GM19328 (cell line): ENCODE measurements around the gene ETV5.

ENCODE experiments used
- ATAC-seq: cut with Tn5 transposase; IDR thresholded peaks from one replicate; pipeline ENCODE4 v1.9.1; 2021; ENCODE audit warnings: mild to moderate bottlenecking, moderate library complexity; ENCODE audit not compliant: unreplicated experiment

Gene ETV5

GRCh38 chr3:186108941-186109865 is at the start of gene ETV5:
Gene ETV5, minus strand, starts transcription at chr3:186109089. Its CDS starts 3,221 bp downstream, at chr3:186105868.
- ATAC-seq: peak; percentile 95

DNA sequence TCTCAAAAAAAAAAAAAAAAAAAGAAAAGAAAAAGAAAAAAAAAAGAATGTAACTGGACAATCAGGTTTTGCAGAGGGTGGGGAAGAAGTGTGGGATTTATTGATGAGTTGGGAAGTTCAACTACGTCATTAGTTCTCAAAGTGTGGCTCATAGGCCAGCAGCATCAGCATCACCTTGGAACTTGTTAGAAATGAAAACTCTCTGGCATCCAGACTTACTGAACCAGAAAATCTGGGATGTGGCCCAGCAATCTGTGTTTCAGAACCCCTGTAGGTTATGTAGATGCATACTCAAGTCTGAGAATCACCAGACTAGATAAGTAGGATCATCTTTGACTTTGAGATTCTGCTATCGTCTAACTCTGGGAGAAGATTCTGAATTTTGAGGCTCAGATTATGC is 45.8 kb upstream of the ETV5 start:
- no peak for ATAC-seq

GRCh38 chr3:186152889-186153292 is 44.0 kb upstream of the ETV5 start:
- ATAC-seq: peak; percentile 85

GRCh38 chr3:186152361-186152798 is 43.5 kb upstream of the ETV5 start:
- peak; percentile 12 for ATAC-seq

DNA sequence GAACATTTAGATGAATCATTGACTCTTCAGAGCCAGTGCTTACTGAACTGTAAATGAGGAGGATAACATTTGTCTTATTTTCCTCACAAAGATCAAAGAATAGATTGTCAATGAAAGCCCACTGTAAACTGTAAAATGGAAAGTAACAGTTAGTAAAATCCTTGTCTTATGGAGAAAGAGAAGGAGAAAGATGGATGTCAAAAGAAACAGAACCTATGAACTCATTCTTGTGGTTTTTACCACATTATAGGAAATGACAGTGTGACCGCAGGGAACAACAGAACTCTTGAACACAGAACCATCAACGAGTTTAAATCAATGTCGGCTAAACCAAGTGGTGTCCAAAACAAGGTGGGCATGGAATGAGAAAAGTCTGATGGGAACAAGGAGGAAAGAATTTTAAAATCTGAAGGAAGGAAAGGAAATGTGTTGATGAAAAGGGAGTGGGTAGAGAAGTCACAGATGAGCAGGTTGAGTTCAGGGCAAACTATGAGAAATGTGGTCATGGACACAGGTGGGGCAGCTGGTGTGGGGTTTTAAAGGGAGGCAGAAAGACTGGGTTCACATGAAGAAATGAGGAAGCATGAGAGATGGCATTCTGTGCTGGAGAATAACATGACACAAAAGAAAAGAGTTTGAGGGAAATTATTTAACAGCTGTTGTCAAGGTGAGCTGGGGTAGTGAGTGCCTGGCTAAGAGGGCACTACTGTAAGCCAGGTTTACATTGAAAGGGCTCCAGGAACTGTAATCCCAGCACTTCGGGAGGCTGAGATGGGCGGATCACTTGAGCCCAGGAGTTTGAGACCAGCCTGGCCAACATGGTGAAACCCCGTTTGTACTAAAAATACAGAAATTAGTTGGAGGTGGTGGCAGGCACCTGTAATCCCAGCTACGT is 42.4 kb upstream of the ETV5 start:
- no peak for ATAC-seq

DNA sequence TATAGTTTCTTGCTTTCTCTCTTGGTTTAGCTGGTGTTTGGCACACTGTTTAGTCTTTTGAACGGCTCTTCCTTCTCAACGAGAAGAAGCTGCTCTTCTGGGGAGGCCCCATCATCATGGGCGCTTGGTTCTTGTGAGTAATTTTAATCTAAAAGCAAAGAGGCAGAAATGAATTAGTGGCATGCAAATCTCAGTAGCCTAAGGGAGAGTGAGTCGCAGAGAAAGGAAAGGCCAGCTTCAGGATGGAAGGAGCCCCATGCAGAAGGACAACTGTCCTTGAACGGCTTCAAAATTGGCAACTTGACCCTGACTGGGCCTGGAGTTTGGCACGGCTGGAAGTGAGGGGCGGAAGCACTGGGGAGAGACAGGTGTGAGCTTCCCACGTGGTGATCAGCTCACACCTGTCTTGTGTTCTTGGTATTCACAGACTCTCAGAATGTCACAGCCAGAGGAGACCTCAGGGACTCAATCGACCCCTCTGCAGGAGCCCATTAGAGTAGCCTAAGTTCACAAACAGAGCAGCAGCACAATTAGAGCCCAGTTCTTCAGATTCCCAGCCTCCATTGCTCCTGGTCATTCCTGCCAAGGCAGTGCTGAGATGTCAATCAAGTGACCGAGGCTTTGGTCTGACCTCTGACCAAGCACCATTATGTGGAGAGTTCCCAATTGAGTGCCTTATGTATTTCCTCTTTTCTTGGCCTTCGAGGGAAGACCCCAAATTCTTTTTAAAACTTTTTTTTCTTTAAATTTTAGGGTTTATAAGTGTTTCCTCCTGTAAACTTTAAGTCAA is 41.3 kb upstream of the ETV5 start:
- no peak for ATAC-seq

- ATAC-seq: no peak
These were observed 40.6 kb upstream of the ETV5 start for GRCh38 chr3:186149319-186149960.

- ATAC-seq: no peak
These were observed 35.4 kb upstream of the ETV5 start for GRCh38 chr3:186144257-186144656.

DNA sequence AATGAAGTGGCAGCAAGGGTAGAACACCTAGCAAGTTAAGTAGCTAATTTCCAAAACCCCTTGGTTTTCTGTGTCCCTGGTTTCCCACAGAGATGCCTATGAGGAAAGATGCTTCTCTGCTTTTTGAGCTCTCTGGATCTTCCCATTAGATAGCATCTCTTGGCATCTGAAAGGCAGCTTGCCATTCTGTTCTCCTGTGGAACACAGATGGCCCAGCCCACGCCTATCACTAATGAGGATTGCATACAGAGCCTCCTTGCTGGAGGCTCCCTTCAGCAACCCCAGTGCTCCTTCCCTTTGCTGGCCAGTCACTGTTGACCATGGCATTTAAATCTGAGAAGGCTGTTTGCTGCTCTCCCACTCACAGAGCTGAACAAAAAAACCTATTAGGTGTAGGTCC is 34.4 kb upstream of the ETV5 start:
- no peak for ATAC-seq

DNA sequence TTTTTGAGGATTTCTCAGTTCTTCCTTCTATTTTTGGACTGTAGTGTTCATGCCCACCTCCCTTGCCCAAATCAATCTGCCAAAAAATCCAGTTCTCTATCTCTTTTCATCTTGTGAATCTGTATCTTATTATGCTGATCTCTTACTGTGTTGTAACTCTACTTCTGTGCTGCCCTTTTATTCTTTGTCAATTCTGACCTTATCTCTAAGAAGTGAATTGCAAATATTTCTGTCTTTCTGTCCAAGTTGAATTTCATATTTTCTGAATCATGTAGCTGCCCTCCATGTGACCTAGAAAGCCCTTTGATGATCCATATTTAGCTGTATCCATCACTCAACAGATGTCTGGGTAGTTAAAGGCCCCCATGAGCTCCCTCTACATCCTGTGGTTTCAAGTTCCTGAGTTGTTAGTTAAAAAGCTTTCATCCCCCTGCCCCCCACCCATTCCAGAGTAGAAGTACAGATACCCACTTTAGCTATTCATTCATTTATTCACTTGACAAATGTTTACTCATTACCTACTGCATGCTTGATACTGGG is 33.6 kb upstream of the ETV5 start:
- no peak for ATAC-seq

DNA sequence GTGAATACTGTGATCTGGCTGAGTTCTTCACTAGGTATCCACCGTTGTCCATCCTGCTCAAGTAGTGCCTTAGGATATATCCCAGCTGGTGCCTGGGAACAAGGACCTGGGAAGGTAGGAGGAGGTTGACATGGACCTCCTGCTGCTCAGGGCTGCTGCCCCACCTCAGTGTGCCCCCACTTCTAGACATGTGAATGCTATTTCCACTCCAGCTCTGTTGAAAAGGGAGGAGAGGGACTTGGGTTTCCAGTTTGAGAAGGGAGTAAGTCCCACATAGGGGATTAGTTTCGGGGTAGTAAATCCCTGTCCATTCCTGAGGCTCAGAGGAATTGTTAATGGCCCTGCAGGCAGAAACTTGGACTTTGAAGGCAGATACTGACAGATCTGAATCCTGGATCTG is 32.9 kb upstream of the ETV5 start:
- no peak for ATAC-seq

DNA sequence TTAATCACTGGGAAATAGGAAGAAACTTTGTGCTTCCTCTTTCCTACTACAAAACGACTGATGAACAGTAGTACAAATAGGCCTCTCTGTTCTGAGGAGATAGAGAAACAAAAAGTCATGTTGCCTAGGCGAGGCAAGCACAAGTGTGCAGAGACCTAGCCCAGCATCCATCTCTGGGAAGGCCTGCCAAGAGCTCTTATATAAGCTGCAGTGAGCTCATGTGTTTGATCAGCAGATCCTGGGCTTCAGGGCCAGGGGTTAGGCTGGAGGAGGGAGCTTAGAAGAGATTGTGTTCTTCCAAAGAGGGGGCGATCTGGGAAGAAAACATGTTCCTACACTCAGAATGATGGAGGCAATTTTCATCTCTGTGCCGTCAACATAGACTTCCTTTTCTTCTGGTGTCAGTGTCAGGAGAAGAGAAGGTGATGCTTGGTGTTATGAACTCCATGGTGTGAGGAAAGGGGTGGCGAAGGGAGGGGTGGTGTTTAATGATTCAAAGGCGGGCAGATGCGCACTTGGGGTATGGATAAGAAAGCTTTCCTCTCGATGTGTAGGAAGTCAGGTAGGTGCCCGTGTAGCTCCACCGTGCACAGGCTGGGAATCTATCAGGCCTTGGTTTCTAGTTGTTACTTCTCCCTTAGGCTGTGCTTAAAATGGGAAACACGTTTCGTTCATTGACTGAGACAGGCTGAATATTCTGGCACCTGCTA is 29.5 kb upstream of the ETV5 start:
- no peak for ATAC-seq

GRCh38 chr3:186137051-186137685 is 28.3 kb upstream of the ETV5 start:
- ATAC-seq: no peak

GRCh38 chr3:186133980-186134379 is 25.1 kb upstream of the ETV5 start:
- ATAC-seq: no peak

- ATAC-seq: no peak
These were observed 23.6 kb upstream of the ETV5 start for GRCh38 chr3:186132487-186132886.

GRCh38 chr3:186129206-186129605 is 20.3 kb upstream of the ETV5 start:
- ATAC-seq: no peak

GRCh38 chr3:186128158-186128557 is 19.3 kb upstream of the ETV5 start:
- ATAC-seq: no peak

- no peak for ATAC-seq
These were observed 18.6 kb upstream of the ETV5 start for GRCh38 chr3:186127463-186127862.

DNA sequence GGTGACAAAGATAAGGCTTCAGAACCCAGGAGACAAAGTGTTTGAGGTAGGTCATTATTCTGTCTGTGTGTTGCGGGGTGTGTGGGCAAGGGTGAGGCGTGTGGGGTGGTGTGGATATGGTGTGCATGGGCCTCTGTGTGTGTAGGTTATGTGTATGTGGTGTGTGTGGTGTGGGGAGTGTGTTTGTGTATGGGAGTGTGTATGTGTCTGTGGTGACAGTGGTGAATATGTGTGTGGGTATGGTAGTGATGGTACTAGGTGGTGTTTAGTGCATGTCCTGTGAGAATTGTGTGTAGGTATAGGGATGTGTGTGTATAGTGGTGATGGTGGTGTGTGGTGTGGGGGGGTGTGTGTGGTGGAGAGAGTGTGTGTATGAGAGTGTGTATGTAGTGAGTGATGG is 16.2 kb upstream of the ETV5 start:
- ATAC-seq: no peak
